GM18870 (cell line): Measurements from ENCODE around the gene CSRP1.
"Not testable (repeated sequence)": the region's sequence is repeated elsewhere in the genome, so short reads cannot be mapped to it uniquely, and the experiment has no call there.

Experiments
- ATAC-seq: cut with Tn5 transposase; IDR thresholded peaks from one replicate; pipeline ENCODE4 v1.9.1; 2021; ENCODE audit warnings: moderate library complexity; ENCODE audit not compliant: unreplicated experiment

Gene CSRP1

DNA sequence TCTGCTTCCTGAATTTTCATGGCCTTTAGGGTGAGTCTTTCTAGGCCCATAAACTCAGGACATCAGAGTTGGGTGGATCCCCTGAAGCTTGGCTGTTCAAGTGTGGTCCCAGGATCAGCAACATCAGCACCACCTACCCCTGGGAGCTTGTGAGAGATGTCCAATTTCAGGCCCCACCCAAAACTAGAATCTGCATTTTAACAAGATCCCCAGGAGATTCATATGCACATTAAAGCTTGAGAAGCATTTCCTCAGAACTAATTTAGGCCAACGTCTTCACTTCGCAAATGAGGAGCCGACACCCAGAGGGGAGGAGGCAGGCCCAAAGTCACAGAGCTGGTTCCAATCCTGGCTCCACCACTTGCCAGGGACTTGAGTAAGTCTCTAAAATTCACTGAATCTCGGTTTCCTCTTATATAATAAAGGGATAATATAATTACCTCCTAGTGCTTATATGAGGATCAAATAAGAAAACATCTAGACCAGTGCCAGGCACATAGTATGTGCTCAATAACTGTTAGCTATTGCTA, 27.7 kb downstream of the CSRP1 start:
- ATAC-seq = no peak

DNA sequence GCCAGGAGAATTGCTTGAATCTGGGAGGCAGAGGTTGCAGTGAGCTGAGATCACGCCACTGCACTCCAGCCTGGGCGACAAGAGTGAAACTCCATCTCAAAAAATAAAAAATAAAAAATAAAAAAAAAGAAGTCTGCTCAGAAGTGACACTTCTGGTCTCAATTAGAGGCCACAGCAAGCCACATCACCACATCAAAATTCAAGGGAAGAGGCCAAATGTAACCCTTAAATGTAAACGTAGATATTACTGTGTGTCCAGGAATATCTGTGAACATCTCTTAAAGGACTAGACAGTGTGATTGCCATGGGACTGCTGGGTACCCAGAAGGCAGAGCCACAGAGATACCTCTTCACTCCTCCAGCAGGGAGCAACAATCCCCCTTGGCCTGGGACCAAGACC, 28.3 kb downstream of the CSRP1 start:
- ATAC-seq = not testable (repeated sequence)

GRCh38 chr1:201476670-201477344, 30.1 kb downstream of the CSRP1 start:
- ATAC-seq = no peak

- no peak for ATAC-seq
Observed at GRCh38 chr1:201475915-201476669, 30.8 kb downstream of the CSRP1 start.

DNA sequence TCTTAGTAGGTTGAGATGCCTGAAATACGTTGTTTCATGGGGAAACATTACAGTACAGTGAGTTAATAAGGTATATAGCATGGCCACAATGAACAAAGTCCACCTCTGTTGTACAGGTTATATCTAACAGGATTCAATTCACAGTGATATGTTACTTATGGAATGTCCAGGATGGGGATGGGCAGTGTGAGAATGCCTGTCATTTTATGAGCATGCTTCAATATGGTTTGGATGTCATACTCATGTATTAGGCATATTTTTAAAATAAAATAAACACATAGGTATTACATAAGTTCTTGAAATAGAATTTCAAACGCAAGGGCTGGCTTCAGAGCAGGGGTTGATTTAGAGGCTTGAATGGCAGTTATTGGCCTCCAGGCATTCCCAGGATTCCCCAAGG, 31.8 kb downstream of the CSRP1 start:
- ATAC-seq = no peak

- ATAC-seq = no peak
Observed at GRCh38 chr1:201473296-201473695, 33.6 kb downstream of the CSRP1 start.

- ATAC-seq = not testable (repeated sequence)
Observed at GRCh38 chr1:201472321-201472720, 34.6 kb downstream of the CSRP1 start.

- ATAC-seq = no peak
Observed at GRCh38 chr1:201471772-201472171, 35.2 kb downstream of the CSRP1 start.

GRCh38 chr1:201470581-201470980, 36.3 kb downstream of the CSRP1 start:
- ATAC-seq = no peak

GRCh38 chr1:201469645-201470074, 37.3 kb downstream of the CSRP1 start:
- ATAC-seq = no peak

DNA sequence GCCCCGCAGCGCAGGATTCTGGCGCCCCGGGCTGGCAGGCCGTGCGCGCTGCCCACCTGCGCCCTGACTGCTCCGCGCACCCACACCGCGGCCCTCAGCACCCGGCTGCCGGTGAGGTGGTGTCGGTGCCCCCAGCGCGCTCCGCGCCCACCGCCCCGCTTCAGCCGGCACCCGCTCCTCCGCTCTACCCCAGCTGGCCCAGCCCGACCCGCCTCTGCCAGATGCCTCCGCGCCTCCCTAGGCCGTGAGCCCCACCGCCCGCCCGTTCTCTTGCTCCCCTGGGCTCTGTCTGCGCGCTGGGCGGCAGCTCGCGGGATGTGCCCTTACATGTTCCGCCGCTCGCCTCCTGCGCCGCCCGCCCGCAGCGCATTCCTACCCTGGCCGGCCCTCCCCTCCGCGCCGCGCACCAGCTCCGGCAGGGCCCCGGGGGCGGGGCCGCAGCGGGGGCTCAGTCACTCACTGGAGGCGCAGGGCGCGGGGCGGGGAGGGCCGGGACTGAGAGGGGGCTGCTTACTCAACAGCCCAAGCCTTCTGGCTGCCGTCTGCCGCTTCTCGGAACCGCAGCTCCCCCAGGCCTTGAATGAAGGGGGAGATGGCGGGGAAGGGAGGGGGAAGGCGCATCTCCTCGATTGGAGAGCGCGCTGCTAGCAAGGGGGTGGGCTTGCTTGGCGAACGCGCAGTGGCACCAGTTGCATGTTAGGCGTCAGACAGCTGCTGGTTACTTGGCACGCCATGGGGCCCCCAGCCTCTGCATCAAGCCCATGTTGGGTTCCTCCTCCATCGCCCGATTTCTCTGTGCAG, 37.9 kb downstream of the CSRP1 start, which contains the start of gene PHLDA3:
Gene PHLDA3, minus strand, starts transcription at position 345 of the 801 bp plus-strand sequence. CDS start 402 bp downstream, outside the sequence.
- ATAC-seq = no peak

DNA sequence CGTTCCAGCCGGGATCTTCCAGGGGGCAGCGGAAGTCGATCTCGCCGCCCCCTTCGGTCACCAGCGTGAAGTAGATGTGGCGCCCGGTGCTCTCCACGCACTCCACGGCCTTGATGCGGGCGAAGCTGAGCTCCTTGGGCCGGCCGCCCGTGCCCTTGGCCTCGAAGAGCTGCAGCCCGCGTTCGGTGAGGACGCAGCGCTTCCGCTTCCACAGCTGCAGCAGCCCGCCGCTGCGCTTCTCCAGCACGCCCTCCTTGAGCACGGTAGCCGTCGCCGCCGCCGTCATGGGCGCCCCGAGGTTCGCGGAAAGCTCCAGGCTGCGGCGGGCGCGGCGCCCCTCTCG, 38.5 kb downstream of the CSRP1 start:
- no peak for ATAC-seq

DNA sequence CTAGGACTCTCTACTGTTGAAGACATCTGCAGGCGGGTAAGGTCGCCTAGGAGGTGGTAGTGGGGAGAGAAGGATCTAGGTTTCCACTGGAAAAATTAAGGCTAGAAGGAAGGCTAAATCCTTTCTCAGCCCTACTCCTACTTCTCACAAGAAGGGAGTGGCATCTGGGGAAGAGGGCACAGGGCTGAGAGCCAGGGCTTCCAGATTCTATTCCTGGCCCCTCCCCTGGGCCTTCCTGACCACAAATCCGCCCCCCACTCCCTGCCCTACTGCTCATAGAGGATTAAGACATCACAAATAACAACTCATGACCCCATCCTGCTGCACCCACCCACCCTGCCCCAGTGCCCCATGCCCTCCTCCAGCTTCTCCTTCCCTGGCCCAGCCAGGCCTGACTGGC, 40.4 kb downstream of the CSRP1 start:
- no peak for ATAC-seq

DNA sequence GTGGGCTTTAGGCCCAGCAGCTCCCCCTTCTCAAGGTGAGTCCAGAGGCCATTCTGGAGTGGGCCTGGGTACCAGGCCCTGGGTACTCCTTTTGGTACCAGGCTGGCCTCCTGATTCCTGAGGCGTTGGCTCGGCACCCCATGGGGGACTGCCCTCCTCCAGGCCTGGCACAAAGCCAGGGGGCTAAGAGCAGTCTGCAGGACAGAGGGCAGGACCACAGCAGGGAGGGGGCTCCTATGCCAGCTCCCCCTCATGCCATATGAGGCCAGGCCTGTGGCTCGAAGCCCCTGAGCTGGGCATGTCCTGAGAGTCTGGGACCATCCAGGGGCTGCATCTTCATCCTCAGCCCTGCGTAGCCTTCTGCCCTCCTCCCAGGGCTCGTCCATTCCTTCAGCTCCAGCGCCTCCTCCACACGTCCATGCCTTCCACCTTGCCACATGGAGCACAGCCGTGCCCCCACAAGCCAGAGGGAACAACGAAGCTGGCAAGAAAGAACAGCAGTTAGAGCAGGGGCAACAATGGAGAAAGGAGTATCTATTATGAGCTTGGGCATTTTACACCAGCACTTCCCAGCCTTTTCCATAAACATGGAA, 41.1 kb downstream of the CSRP1 start:
- no peak for ATAC-seq

GRCh38 chr1:201463071-201463552, 43.8 kb downstream of the CSRP1 start:
- ATAC-seq = no peak

DNA sequence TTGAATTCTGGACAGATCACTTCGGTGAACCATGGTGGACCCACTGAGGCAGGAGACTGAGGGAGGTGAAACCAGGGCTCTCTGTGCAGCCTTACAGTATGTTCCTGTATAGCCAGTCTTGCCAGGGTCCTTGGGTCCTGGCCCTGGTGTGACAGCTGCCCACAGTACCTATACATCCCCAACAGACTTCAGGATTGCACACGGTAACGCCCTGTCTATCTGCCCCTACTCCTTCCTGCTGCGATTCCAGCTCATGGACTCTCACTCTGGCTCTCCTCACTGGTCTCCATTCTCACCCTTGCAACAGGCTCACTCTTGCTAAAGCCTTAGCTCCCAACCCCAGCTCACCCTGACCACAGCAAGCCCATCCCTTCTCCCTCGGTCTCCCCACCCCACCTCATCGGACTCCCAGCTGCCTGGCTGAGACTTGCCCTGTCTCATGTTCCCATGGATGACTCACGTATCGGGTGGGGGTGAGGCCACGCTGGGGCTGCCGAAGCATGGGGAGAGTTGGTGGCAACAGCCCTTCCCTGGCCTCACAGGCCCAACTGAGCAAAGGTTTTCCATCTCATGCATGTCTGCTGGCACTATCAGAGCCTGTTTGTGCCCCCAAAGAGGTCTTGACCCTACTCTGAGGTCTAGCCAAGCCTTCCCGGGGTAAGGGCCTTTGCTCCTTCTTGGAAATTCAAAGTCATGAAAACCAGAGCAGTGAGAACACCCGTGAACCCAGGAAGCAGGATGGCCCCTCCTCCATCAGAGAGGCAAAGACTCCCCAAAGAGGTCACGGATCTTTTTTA, 45.1 kb downstream of the CSRP1 start:
- ATAC-seq = no peak

DNA sequence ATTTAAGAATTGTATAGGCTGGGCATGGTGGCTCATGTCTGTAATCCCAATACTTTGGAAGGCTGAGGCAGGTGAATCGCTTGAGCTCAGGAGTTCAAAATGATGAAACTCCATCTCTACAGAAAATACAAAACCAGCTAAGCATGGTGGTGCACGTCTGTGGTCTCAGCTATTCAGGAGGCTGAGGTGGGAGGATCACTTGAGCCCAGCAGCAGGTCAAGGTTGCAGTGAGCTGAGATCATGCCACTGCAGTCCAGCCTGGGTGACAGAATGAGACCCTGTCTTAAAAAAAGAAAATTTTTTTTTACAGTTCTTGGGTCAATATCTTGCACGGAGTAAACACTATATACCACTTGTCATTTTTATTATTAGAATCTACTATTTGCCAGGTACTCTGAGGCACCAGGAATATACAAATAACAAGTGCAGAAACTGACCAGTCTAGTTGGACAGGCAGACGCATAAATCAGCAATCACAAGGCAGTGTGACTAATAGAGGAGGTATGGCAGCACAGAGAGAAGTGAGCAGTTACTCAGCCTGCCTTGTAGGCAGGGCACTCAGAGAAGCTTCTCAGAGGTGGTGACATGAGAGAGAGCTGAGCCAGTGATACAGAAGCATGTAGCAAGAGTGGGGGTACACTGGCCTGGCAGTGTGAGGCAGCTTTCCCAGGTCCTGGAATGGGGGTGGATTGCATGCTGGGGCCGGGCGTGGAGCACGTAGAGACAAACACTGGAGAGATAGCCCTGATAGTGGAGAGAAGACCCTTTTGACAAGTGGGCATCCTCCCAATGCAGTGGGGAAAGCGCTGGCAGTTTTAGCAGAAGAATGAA, 45.9 kb downstream of the CSRP1 start:
- no peak for ATAC-seq

DNA sequence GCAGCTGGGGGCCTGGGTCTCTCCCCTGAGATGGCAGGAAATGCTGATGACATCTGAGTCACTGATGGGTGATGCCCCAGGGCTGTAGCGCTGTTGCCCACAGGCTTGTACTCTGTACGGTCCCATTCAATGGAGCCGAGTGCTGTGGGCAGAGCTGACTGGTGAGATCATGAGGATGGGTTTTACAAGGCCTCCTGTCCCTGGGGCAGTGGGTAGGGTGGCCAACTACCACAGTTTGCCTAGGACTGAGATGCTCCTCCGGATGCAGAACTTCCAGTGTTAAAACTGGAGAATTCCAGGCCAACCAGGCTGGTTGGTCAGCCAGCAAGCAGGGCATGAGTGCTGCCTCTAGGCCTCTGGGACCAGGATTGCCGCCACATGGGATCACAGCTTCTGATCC, 47.1 kb downstream of the CSRP1 start:
- ATAC-seq = no peak

DNA sequence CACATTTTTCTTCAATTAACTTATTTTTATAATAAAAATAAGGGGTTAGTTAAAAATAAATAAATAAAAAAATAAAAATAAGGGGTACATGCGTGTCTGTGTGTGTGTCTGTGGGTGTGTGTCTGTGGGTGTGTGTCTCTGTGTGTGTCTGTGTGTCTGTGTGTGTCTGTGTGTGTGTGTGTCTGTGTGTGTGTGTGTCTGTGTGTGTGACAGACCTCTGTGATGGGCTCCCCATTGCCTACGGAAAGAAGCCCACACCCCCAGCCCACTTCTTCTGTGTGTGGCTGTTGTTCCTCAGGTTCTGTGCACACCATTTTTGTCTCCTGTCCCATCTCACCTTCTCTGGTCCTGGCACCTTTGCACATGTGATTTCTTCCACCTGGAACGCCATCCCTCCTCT, 47.9 kb downstream of the CSRP1 start:
- no peak for ATAC-seq
